GDM1 (cell line): ENCODE results near the gene CITED2.
"Not testable (repeated sequence)": the region's sequence is repeated elsewhere in the genome, so short reads cannot be mapped to it uniquely, and the experiment has no call there.

ENCODE experiments used
- DNase-seq: peaks from one replicate; lab custom pipeline; 2025; lab: John Stamatoyannopoulos, UW

CITED2 gene

GRCh38 chr6:139364302-139364981, 10.0 kb downstream of the CITED2 start:
- DNase-seq: peak; percentile 24

GRCh38 chr6:139363797-139364196, 10.7 kb downstream of the CITED2 start:
- DNase-seq: not testable (repeated sequence)

GRCh38 chr6:139363123-139363522, 11.3 kb downstream of the CITED2 start:
- not testable (repeated sequence) for DNase-seq

- DNase-seq: peak; percentile 82
Observed at GRCh38 chr6:139361211-139361610, 13.2 kb downstream of the CITED2 start.

GRCh38 chr6:139356924-139357323, 17.5 kb downstream of the CITED2 start:
- no peak for DNase-seq

GRCh38 chr6:139355777-139356445, 18.5 kb downstream of the CITED2 start:
- DNase-seq: no peak

GRCh38 chr6:139355172-139355571, 19.3 kb downstream of the CITED2 start:
- DNase-seq: no peak

GRCh38 chr6:139354189-139354588, 20.3 kb downstream of the CITED2 start:
- no peak for DNase-seq

GRCh38 chr6:139349464-139350020, 24.9 kb downstream of the CITED2 start:
- DNase-seq: no peak

- no peak for DNase-seq
Observed at GRCh38 chr6:139346392-139346791, 28.1 kb downstream of the CITED2 start.

- DNase-seq: no peak
Observed at GRCh38 chr6:139344186-139344963, 30.1 kb downstream of the CITED2 start.

- DNase-seq: peak; percentile 60
Observed at GRCh38 chr6:139343052-139343750, 31.2 kb downstream of the CITED2 start.

- DNase-seq: no peak
Observed at GRCh38 chr6:139341060-139341459, 33.4 kb downstream of the CITED2 start.

- DNase-seq: no peak
Observed at GRCh38 chr6:139338795-139339194, 35.7 kb downstream of the CITED2 start.

- peak; percentile 2 for DNase-seq
Observed at GRCh38 chr6:139337830-139338229, 36.6 kb downstream of the CITED2 start.

- DNase-seq: no peak
Observed at GRCh38 chr6:139337001-139337400, 37.4 kb downstream of the CITED2 start.

GRCh38 chr6:139336488-139336887, 38.0 kb downstream of the CITED2 start:
- no peak for DNase-seq

GRCh38 chr6:139335447-139336210, 38.8 kb downstream of the CITED2 start:
- no peak for DNase-seq

- DNase-seq: no peak
Observed at GRCh38 chr6:139334806-139335446, 39.5 kb downstream of the CITED2 start.

GRCh38 chr6:139330826-139331500, 43.5 kb downstream of the CITED2 start:
- no peak for DNase-seq
